K562 (cell line): ENCODE results near the gene ZNF48. TPM values are rescaled to one million over a fixed set of nuclear protein-coding genes. Genes with fewer than 3 reads are reported as not detected.

ENCODE experiments used
- FOXK2 ChIP-seq, 2 experiments: fragments of 450-650 bp; IDR thresholded peaks in 1 of 2; conservative IDR thresholded peaks in 1 of 2; 2 replicates each; pipeline ENCODE4 v1.6.1; 2016; ENCODE audit warnings: low read depth in 2 of 2, mild to moderate bottlenecking in 1 of 2
- GATAD2A ChIP-seq: fragments of 450-650 bp; IDR thresholded peaks from 2 replicates; pipeline ENCODE4 v1.6.1; 2017
- HNRNPLL ChIP-seq: fragments of 200-400 bp; formaldehyde crosslinking; IDR thresholded peaks from 2 replicates; pipeline ENCODE4 v1.6.1; 2017; ENCODE audit warnings: low read length, low read depth, mild to moderate bottlenecking; ENCODE audit not compliant: poor library complexity, severe bottlenecking
- MTA1 ChIP-seq: fragments of 450-650 bp; IDR thresholded peaks from 2 replicates; pipeline ENCODE4 v1.6.1; 2017; ENCODE audit warnings: borderline replicate concordance
- NUFIP1 ChIP-seq: fragments of 450-650 bp; IDR thresholded peaks from 2 replicates; pipeline ENCODE4 v1.6.1; 2018; ENCODE audit not compliant: partially characterized antibody
- PRPF4 ChIP-seq: fragments of 200-400 bp; formaldehyde crosslinking; IDR thresholded peaks from one replicate; pipeline ENCODE4 v1.6.1; 2017; ENCODE audit warnings: low read length, low read depth, mild to moderate bottlenecking; ENCODE audit not compliant: insufficient read depth, poor library complexity, severe bottlenecking
- STAT5B ChIP-seq: fragments of 250-450 bp; sonication (Bioruptor Pico); IDR thresholded peaks from 2 replicates; pipeline ENCODE4 v1.8.0; 2021; ENCODE audit warnings: mild to moderate bottlenecking, inconsistent platforms
- ZKSCAN3 ChIP-seq: fragments of 250-450 bp; sonication (Bioruptor Pico); IDR thresholded peaks from 2 replicates; pipeline ENCODE4 v1.4.0; 2020
- polyA plus RNA-seq, 8 experiments: library from polyadenylated mRNA; depleted of rRNA in 4 of 8; stranded (reverse) in 5 of 8; unstranded in 3 of 8; fragments of >200 nt; fragmentation: Nextera tagmentation in 2 of 8; fragmentation: Illumina TruSeq in 1 of 8; extraction: Ambion mirVana in 2 of 8; extraction: Trizol in 1 of 8; gene quantifications; 2 replicates each; pipeline versions ENCODE4 v1.2.1 to v1.2.3, GENCODE V29; 2011 to 2014; ENCODE audit warnings: inconsistent platforms in 1 of 8, missing spikeins in 1 of 8
- total RNA-seq, 7 experiments: library from RNA; depleted of rRNA in 6 of 7; stranded (reverse); fragments of >200 nt in 6 of 7; fragmentation: Illumina TruSeq in 2 of 7; extraction: Trizol in 2 of 7; gene quantifications; 2 replicates each; pipeline versions ENCODE4 v1.2.1 to v1.2.3, GENCODE V29; 2011 to 2021; ENCODE audit warnings: low replicate concordance in 1 of 7
- TF ChIP-seq, protein P1 (sequence below): fragments of 250-450 bp; sonication (Bioruptor Pico); IDR thresholded peaks from 2 replicates; pipeline ENCODE4 v1.4.0; 2020; ENCODE audit warnings: mild to moderate bottlenecking, moderate library complexity, borderline replicate concordance
- TF ChIP-seq, protein P2 (sequence below): IDR thresholded peaks from 3 replicates; pipeline ENCODE4 v1.6.1; 2011; ENCODE audit warnings: borderline replicate concordance, mild to moderate bottlenecking; ENCODE audit not compliant: insufficient read length, insufficient read depth
- TF ChIP-seq, protein P3 (sequence below): fragments of 250-450 bp; sonication (Bioruptor Pico); IDR thresholded peaks from 2 replicates; pipeline ENCODE4 v1.8.0; 2021; ENCODE audit warnings: borderline replicate concordance, mild to moderate bottlenecking, moderate library complexity; ENCODE audit not compliant: poor library complexity, severe bottlenecking
- TF ChIP-seq, protein P4 (sequence below), 2 experiments: fragments of 450-650 bp in 1 of 2; sonication (generic) in 1 of 2; formaldehyde crosslinking in 1 of 2; IDR thresholded peaks; 2 replicates each; pipeline versions ENCODE4 v1.7.1 to v1.9.0; 2016 to 2022; ENCODE audit warnings: inconsistent platforms in 1 of 2, mild to moderate bottlenecking in 1 of 2, missing genetic modification reagents in 1 of 2

The ZNF48 gene
- total and polyA plus RNA-seq, 9 of the 15 experiments (the other 6 are each of a cell fraction or from before 2014, with no cell fraction given), result 0.38 to 11.6 (median 4.7) TPM

DNA sequence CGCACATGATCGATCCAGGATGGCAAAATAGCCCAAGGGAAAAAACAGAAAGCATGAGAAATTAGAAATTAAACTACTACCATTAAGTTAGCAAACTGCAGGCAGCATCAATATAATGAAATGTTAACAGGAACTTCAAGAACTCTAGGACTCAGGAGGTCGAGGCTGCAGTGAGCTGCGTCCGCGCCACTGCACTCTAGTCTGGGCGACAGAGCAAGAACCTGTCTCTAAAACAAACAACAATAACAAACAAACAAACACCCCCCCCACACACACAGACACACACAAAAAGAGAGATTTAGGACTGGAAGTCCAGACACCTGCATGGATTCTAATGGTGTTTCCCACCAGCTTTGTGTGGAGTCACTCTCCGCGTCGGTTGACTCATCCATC is 51.0 kb downstream of the ZNF48 start (continued):
- TF ChIP-seq, protein P1, sequence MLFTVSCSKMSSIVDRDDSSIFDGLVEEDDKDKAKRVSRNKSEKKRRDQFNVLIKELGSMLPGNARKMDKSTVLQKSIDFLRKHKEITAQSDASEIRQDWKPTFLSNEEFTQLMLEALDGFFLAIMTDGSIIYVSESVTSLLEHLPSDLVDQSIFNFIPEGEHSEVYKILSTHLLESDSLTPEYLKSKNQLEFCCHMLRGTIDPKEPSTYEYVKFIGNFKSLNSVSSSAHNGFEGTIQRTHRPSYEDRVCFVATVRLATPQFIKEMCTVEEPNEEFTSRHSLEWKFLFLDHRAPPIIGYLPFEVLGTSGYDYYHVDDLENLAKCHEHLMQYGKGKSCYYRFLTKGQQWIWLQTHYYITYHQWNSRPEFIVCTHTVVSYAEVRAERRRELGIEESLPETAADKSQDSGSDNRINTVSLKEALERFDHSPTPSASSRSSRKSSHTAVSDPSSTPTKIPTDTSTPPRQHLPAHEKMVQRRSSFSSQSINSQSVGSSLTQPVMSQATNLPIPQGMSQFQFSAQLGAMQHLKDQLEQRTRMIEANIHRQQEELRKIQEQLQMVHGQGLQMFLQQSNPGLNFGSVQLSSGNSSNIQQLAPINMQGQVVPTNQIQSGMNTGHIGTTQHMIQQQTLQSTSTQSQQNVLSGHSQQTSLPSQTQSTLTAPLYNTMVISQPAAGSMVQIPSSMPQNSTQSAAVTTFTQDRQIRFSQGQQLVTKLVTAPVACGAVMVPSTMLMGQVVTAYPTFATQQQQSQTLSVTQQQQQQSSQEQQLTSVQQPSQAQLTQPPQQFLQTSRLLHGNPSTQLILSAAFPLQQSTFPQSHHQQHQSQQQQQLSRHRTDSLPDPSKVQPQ, result no peak
- TF ChIP-seq FOXK2 (conservative IDR thresholded peaks at IDR 0.05 in 1 of 2, IDR thresholded peaks at IDR 0.05 in 1 of 2; ENCODE audit: low read depth in 2 of 2) (no peak), GATAD2A (no peak), MTA1 (no peak; the same call in 1 of the 2 replicates), ZKSCAN3 (CRISPR knock-in tag) (no peak), PRPF4 (no peak), STAT5B (CRISPR knock-in tag) (no peak), NUFIP1 (no peak), HNRNPLL (no peak)
- TF ChIP-seq, protein P2, sequence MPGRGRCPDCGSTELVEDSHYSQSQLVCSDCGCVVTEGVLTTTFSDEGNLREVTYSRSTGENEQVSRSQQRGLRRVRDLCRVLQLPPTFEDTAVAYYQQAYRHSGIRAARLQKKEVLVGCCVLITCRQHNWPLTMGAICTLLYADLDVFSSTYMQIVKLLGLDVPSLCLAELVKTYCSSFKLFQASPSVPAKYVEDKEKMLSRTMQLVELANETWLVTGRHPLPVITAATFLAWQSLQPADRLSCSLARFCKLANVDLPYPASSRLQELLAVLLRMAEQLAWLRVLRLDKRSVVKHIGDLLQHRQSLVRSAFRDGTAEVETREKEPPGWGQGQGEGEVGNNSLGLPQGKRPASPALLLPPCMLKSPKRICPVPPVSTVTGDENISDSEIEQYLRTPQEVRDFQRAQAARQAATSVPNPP, result no peak
- TF ChIP-seq, protein P3, sequence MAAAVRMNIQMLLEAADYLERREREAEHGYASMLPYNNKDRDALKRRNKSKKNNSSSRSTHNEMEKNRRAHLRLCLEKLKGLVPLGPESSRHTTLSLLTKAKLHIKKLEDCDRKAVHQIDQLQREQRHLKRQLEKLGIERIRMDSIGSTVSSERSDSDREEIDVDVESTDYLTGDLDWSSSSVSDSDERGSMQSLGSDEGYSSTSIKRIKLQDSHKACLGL (CRISPR knock-in tag), result no peak
- TF ChIP-seq, protein P4, sequence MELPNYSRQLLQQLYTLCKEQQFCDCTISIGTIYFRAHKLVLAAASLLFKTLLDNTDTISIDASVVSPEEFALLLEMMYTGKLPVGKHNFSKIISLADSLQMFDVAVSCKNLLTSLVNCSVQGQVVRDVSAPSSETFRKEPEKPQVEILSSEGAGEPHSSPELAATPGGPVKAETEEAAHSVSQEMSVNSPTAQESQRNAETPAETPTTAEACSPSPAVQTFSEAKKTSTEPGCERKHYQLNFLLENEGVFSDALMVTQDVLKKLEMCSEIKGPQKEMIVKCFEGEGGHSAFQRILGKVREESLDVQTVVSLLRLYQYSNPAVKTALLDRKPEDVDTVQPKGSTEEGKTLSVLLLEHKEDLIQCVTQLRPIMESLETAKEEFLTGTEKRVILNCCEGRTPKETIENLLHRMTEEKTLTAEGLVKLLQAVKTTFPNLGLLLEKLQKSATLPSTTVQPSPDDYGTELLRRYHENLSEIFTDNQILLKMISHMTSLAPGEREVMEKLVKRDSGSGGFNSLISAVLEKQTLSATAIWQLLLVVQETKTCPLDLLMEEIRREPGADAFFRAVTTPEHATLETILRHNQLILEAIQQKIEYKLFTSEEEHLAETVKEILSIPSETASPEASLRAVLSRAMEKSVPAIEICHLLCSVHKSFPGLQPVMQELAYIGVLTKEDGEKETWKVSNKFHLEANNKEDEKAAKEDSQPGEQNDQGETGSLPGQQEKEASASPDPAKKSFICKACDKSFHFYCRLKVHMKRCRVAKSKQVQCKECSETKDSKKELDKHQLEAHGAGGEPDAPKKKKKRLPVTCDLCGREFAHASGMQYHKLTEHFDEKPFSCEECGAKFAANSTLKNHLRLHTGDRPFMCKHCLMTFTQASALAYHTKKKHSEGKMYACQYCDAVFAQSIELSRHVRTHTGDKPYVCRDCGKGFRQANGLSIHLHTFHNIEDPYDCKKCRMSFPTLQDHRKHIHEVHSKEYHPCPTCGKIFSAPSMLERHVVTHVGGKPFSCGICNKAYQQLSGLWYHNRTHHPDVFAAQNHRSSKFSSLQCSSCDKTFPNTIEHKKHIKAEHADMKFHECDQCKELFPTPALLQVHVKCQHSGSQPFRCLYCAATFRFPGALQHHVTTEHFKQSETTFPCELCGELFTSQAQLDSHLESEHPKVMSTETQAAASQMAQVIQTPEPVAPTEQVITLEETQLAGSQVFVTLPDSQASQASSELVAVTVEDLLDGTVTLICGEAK (IDR thresholded peaks at IDR 0.05), result no peak
- TF ChIP-seq, protein P4 (CRISPR knock-in tag; IDR thresholded peaks at IDR 0.05), result no peak
